ELR (cell line): Measurements from ENCODE around the gene NR2F1.

Experiments
- DNase-seq: peaks from one replicate; pipeline ENCODE4 v3.0.0-alpha.2; 2015; ENCODE audit warnings: low read depth

The NR2F1 gene

GRCh38 chr5:93591323-93591945 lies 8.4 kb downstream of the NR2F1 start:
- no peak for DNase-seq

- DNase-seq: no peak
These were observed 9.9 kb downstream of the NR2F1 start for GRCh38 chr5:93592883-93593282.

- no peak for DNase-seq
These were observed 10.6 kb downstream of the NR2F1 start for GRCh38 chr5:93593476-93594131.

- no peak for DNase-seq
These were observed 11.8 kb downstream of the NR2F1 start for GRCh38 chr5:93594591-93595419.

- DNase-seq: no peak
These were observed 12.6 kb downstream of the NR2F1 start for GRCh38 chr5:93595420-93596147.

GRCh38 chr5:93596310-93596675 lies 13.3 kb downstream of the NR2F1 start:
- DNase-seq: no peak

- no peak for DNase-seq
These were observed 13.9 kb downstream of the NR2F1 start for GRCh38 chr5:93596676-93597490.

- no peak for DNase-seq
These were observed 15.3 kb downstream of the NR2F1 start for GRCh38 chr5:93598091-93599000.

GRCh38 chr5:93599001-93599379 lies 16.0 kb downstream of the NR2F1 start:
- no peak for DNase-seq

- DNase-seq: no peak
These were observed 16.5 kb downstream of the NR2F1 start for GRCh38 chr5:93599399-93600120.

- no peak for DNase-seq
These were observed 17.5 kb downstream of the NR2F1 start for GRCh38 chr5:93600409-93601070.

- no peak for DNase-seq
These were observed 18.2 kb downstream of the NR2F1 start for GRCh38 chr5:93601071-93601801.

- no peak for DNase-seq
These were observed 18.8 kb downstream of the NR2F1 start for GRCh38 chr5:93601802-93602155.

- DNase-seq: no peak
These were observed 19.4 kb downstream of the NR2F1 start for GRCh38 chr5:93602241-93603077.

GRCh38 chr5:93603078-93603792 lies 20.2 kb downstream of the NR2F1 start:
- no peak for DNase-seq

- no peak for DNase-seq
These were observed 21.0 kb downstream of the NR2F1 start for GRCh38 chr5:93603793-93604643.
